GM06990 (cell line): ENCODE measurements around the gene LILRA1.
"Not testable (repeated sequence)": the region's sequence is repeated elsewhere in the genome, so short reads cannot be mapped to it uniquely, and the experiment has no call there.

Experiments
- DNase-seq: peaks from one replicate; pipeline ENCODE4 v3.0.0-alpha.2; 2011; ENCODE audit not compliant: insufficient read length; ENCODE audit errors: extremely low read depth
- H3K27me3 ChIP-seq: replicated peaks from 2 replicates; pipeline ENCODE4 v1.6.0; 2011; ENCODE audit warnings: low read length; ENCODE audit not compliant: control insufficient read depth, insufficient read depth
- H3K36me3 ChIP-seq: 2 replicates; pipeline ENCODE4 v1.5.1; 2011; ENCODE audit warnings: low read length; ENCODE audit not compliant: control insufficient read depth, insufficient read depth
- H3K4me3 ChIP-seq: replicated peaks from 2 replicates; pipeline ENCODE4 v1.5.1; 2011; ENCODE audit warnings: low read depth, mild to moderate bottlenecking, control low read depth, low read length
- TF ChIP-seq, protein P1 (sequence below): IDR thresholded peaks from 2 replicates; pipeline ENCODE4 v1.5.1; 2011; ENCODE audit warnings: low read length, control low read depth, mild to moderate bottlenecking, inconsistent platforms; ENCODE audit not compliant: insufficient read depth, poor library complexity, severe bottlenecking

Gene LILRA1

DNA sequence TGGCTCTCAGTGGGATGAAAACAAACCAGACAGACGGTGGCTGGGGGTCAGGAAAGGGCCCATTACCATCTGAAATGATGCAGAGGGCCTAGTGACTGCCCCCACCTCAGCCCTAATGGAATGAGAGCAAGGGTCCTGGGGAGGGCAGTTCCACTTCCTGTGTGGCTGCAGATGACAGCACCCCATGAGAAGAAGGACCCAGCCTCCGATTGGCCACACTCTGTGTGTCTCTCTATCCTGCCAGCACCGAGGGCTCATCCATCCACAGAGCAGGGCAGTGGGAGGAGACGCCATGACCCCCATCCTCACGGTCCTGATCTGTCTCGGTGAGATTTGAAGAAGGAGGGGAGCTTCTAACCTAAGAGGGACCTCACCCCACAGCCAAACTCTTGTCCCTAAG, 37.4 kb downstream of the LILRA1 start:
- TF ChIP-seq, protein P1, sequence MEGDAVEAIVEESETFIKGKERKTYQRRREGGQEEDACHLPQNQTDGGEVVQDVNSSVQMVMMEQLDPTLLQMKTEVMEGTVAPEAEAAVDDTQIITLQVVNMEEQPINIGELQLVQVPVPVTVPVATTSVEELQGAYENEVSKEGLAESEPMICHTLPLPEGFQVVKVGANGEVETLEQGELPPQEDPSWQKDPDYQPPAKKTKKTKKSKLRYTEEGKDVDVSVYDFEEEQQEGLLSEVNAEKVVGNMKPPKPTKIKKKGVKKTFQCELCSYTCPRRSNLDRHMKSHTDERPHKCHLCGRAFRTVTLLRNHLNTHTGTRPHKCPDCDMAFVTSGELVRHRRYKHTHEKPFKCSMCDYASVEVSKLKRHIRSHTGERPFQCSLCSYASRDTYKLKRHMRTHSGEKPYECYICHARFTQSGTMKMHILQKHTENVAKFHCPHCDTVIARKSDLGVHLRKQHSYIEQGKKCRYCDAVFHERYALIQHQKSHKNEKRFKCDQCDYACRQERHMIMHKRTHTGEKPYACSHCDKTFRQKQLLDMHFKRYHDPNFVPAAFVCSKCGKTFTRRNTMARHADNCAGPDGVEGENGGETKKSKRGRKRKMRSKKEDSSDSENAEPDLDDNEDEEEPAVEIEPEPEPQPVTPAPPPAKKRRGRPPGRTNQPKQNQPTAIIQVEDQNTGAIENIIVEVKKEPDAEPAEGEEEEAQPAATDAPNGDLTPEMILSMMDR: no peak
- Histone ChIP-seq H3K4me3 (no peak overlapping the region), H3K27me3 (no peaks in the 10 kb centered on the region), H3K36me3 (peaks cover 20% of the 10 kb centered on the region)
- no peak for DNase-seq

DNA sequence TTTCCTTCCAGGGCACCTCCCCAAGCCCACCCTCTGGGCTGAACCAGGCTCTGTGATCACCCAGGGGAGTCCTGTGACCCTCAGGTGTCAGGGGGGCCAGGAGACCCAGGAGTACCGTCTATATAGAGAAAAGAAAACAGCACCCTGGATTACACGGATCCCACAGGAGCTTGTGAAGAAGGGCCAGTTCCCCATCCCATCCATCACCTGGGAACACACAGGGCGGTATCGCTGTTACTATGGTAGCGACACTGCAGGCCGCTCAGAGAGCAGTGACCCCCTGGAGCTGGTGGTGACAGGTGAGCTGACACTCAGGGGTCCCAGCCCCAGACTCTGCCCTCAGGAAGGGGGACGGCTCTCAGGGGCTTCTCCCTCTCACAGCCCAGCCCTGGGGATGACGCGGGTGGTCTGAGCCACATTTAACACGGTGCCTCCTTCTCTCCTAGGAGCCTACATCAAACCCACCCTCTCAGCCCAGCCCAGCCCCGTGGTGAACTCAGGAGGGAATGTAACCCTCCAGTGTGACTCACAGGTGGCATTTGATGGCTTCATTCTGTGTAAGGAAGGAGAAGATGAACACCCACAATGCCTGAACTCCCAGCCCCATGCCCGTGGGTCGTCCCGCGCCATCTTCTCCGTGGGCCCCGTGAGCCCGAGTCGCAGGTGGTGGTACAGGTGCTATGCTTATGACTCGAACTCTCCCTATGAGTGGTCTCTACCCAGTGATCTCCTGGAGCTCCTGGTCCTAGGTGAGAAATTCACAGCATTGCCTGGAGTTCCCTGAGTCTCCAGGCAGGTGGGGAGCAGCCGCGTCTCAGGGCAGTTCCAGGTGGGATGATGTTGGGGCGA, 38.3 kb downstream of the LILRA1 start:
- not testable (repeated sequence) for H3K27me3 ChIP-seq, DNase-seq, H3K4me3 ChIP-seq
- peaks cover 21% of the 10 kb centered on the region for H3K36me3 ChIP-seq

DNA sequence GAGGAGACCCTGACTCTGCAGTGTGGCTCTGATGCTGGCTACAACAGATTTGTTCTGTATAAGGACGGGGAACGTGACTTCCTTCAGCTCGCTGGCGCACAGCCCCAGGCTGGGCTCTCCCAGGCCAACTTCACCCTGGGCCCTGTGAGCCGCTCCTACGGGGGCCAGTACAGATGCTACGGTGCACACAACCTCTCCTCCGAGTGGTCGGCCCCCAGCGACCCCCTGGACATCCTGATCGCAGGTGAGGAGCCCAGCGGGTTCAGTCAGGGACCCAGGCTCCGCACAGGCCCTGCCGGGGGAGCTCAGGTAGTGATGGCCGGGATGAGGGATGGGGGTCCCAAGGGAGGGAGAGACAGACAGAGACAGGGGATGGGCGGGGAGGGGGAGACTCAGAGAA, 39.1 kb downstream of the LILRA1 start:
- peaks cover 19% of the 10 kb centered on the region for H3K36me3 ChIP-seq
- not testable (repeated sequence) for DNase-seq, H3K27me3 ChIP-seq, H3K4me3 ChIP-seq

DNA sequence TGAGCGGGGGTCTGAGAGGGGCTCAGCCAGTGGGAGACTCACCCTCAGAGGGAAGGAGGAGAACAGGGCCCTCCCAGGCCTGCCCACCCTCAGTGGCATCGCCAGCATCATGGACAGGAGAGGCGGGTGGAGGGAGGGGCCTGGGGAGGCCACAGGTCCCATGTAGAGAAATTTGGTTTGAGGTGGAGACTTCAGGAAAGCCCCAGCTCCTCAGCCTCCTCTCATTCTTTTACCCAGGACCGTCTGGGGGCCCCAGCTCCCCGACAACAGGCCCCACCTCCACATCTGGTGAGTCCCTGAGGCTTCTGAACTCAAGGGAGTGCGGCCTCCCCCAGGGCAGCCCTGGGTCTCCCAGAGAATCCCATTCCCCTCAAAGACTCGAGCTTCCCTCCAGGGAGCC, 40.0 kb downstream of the LILRA1 start:
- Histone ChIP-seq H3K27me3 (no peaks in the 10 kb centered on the region), H3K4me3 (no peak overlapping the region), H3K36me3 (peaks cover 19% of the 10 kb centered on the region)
- TF ChIP-seq, protein P1: no peak
- no peak for DNase-seq

DNA sequence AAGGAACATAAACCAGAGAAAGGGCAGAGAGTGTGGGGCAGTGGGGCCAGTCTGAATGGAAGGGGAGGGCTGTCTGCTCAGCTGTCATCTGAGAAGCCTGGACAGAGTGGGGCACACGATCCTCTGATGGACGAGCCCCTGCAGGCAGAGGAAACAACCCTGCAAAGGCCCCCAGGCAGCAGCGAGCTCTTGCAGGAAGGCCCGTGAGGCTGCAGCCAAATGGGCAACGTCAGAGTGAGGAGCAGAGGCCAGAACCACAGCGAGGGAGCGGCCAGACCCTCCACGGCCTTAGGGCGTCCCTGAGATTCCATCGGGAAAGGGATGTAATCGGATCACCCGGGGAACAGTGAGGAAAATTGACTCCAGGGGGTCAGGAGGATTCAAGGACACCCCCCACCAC, 42.6 kb downstream of the LILRA1 start:
- not testable (repeated sequence) for H3K4me3 ChIP-seq, H3K27me3 ChIP-seq, DNase-seq
- peaks cover 12% of the 10 kb centered on the region for H3K36me3 ChIP-seq

DNA sequence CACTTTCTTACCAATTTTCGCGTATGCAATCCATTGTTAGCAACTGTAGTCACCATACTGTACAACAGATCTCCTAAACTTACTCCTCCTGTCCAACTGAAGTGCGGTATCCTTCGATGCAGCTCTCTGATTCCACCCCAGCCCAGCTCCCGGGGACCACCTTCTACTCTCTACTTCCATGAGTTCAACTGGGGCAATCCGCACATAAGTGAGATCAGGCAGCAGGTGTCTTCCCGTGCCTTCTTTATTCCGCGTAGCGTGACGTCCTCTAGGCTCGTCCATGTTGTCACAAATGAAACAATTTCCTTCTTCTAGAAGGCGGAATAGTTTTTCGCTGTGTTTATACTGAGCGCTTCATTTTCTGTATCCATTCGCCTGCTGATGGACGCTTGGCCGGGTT, 45.3 kb downstream of the LILRA1 start:
- no peaks in the 10 kb centered on the region for H3K27me3 ChIP-seq
- H3K4me3 ChIP-seq: no peak overlapping the region
- TF ChIP-seq, protein P1: no peak
- no peak for DNase-seq
- peaks cover 5% of the 10 kb centered on the region for H3K36me3 ChIP-seq

DNA sequence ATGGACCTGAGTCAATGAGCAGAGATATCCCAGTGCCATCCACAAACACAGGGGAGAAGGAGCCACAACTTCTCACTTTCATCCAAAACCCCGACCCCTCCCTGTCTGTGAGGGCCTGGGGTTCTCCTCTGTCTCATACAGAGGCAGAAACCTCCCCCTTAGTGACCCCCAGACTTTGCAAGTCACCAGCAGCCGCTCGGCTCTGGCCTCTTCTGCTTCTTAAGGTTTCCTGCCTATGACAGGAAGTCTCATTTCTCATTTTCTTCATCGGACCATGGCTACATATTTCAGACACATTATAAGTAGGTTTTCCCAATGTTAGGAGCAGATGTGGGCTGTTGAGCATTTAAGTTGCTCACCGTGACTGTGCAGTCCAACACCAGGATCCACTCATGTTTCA, 49.5 kb downstream of the LILRA1 start:
- not testable (repeated sequence) for H3K36me3 ChIP-seq, H3K27me3 ChIP-seq, H3K4me3 ChIP-seq, DNase-seq

DNA sequence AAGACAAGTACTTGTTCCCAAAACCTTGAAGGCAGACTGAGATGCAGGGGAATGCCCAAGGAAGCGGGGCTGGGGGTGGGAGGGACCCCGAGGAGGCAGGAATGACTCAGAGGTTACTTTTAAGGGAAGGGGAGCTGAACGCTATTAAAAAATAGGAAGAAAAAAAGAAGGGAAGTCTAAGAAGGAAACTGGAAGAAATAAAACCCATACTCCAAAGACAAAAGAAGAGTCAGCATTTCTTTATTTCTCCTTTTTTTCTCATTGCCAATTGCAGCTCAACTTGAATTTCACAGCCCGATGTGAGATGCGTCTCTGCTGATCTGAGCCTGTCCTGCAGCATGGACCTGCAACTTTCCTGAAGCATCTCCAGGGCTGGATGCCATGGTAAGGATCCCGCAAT, 50.2 kb downstream of the LILRA1 start:
- not testable (repeated sequence) for H3K4me3 ChIP-seq, DNase-seq, H3K27me3 ChIP-seq

More for the DNA sequence above, 50.2 kb downstream of the LILRA1 start:
- H3K36me3 ChIP-seq: not testable (repeated sequence)
